ENCODE measurements around the gene IFITM1. TPM values are rescaled to one million over a fixed set of nuclear protein-coding genes. Genes with fewer than 3 reads are reported as not detected.

Gene IFITM1
- total and polyA plus RNA-seq, 2 of the 8 experiments (the other 6 are each of a cell fraction or from before 2014, with no cell fraction given), result 394 to 1,464 TPM

GRCh38 chr11:355581-356458, 42.0 kb downstream of the IFITM1 start:
- H3K4me2 ChIP-seq (ENCODE audit: insufficient read depth in 1 of 2, low read depth in 2 of 2, low read length in 2 of 2), result peak overlapping the region; percentile 65 to 71
- FAIRE-seq, result no peak
- peak overlapping the region; percentile 97 for H4K8ac ChIP-seq (ENCODE audit: extremely low read depth, insufficient read depth, low read length)
- peaks cover 0 to 6% of the 10 kb centered on the region in 2 experiments; a peak in 1 of 4 replicates for H3K79me2 ChIP-seq (ENCODE audit: control insufficient read depth in 1 of 2, insufficient read depth in 2 of 2, low read length in 2 of 2)
- peak overlapping the region; percentile 99 for H2BK12ac ChIP-seq (ENCODE audit: low read depth, low read length)
- H3K18ac ChIP-seq (ENCODE audit: extremely low read depth, low read length), result peak overlapping the region; percentile 98
- peak overlapping the region in 3 of 4 experiments; percentile 3 to 47 (median 22); a peak in 5 of 8 replicates for H3K4me3 ChIP-seq (ENCODE audit: extremely low read depth in 1 of 4, insufficient read depth in 2 of 4, low read depth in 3 of 4, low read length in 4 of 4)
- H3K27me3 ChIP-seq (replicated peaks in 1 of 4; ENCODE audit: control insufficient read depth in 3 of 4, extremely low read depth in 1 of 4, insufficient read depth in 3 of 4, low read length in 3 of 4), result no peaks in the 10 kb centered on the region; a peak in 1 of 7 replicates
- H2BK20ac ChIP-seq (ENCODE audit: low read length), result peak overlapping the region; percentile 98
- no peak overlapping the region for H3K23ac ChIP-seq (ENCODE audit: insufficient read length)
- H3K79me1 ChIP-seq (ENCODE audit: low read depth, low read length), result peaks cover 3% of the 10 kb centered on the region; the same call in 1 of the 2 replicates
- H2AFZ ChIP-seq (ENCODE audit: low read length), result no peak overlapping the region
- peaks cover 4 to 8% (median 6%) of the 10 kb centered on the region in 4 experiments for H3K4me1 ChIP-seq (replicated peaks in 1 of 4; ENCODE audit: control insufficient read depth in 3 of 4, insufficient read depth in 4 of 4, low read length in 3 of 4)
- peak overlapping the region; percentile 96 for H4K91ac ChIP-seq (replicated peaks; ENCODE audit: insufficient read length, low read length)
- peak overlapping the region; percentile 84 for H3K27ac ChIP-seq (ENCODE audit: low read depth, low read length)
- H2BK5ac ChIP-seq (ENCODE audit: low read depth, low read length), result peak overlapping the region; percentile 97
- H3K23me2 ChIP-seq (ENCODE audit: low read depth, low read length), result peaks cover 20% of the 10 kb centered on the region
- H3K4ac ChIP-seq (replicated peaks; ENCODE audit: insufficient read length, low read depth, low read length), result peak overlapping the region; percentile 100
- ChIA-PET CTCF (ENCODE audit: partially characterized antibody) (interaction anchor here (0.8 to 2.3 kb wide), 21 partner anchors 8 to 148 kb away, joined by 3 to 22 read pairs (median 4); partner anchors contain the start of gene RIC8A), POLR2A (ENCODE audit: partially characterized antibody) (interaction anchor here (0.6 to 3.4 kb wide), 24 partner anchors 8 to 149 kb away, joined by 3 to 24 read pairs (median 4); partner anchors contain the start of genes BET1L, IFITM2, PSMD13 and RIC8A)
- peak overlapping the region; percentile 14 to 62 (median 51); a peak in 6 of 7 replicates for H3K9ac ChIP-seq (replicated peaks in 1 of 4; ENCODE audit: extremely low read depth in 1 of 4, low read depth in 3 of 4, low read length in 3 of 4)
- peak; percentile 66 to 90 for DNase-seq (ENCODE audit: low read depth in 1 of 2, low spot score in 2 of 2)
- peak overlapping the region; percentile 85 for H2AK5ac ChIP-seq (ENCODE audit: low read depth, low read length)
- H4K5ac ChIP-seq (ENCODE audit: insufficient read length, low read depth, low read length), result peak overlapping the region; percentile 87
- H3K36me3 ChIP-seq (ENCODE audit: control insufficient read depth in 2 of 4, insufficient read depth in 4 of 4, low read length in 3 of 4), result peaks cover 0 to 13% (median 0%) of the 10 kb centered on the region in 4 experiments; a peak in 1 of 8 replicates
- peaks cover 7 to 24% of the 10 kb centered on the region in 2 experiments for H3K9me3 ChIP-seq (ENCODE audit: insufficient read depth in 2 of 2, low read depth in 1 of 2, low read length in 1 of 2)
- H4K20me1 ChIP-seq (replicated peaks in 1 of 2; ENCODE audit: control insufficient read depth in 1 of 2, insufficient read depth in 2 of 2, low read length in 2 of 2), result peaks cover 0 to 16% of the 10 kb centered on the region in 2 experiments
- H2BK120ac ChIP-seq (replicated peaks; ENCODE audit: low read depth, low read length), result peak overlapping the region; percentile 91
- peak overlapping the region; percentile 98; the same call in 1 of the 2 replicates for H2BK15ac ChIP-seq (ENCODE audit: low read length)
- H3K56ac ChIP-seq (replicated peaks; ENCODE audit: insufficient read length, low read depth, low read length), result peak overlapping the region; percentile 92
- no peak overlapping the region for H3K14ac ChIP-seq (ENCODE audit: insufficient read length)
- WGBS, 2 experiments (ENCODE audit: extremely low coverage in 1 of 2, insufficient coverage in 1 of 2, insufficient read length in 1 of 2, insufficient replicate concordance in 2 of 2, low coverage in 1 of 2, low lambda C conversion rate in 2 of 2, missing lambda C conversion rate in 1 of 2), result 16% methylated on average over 19 of the region's 76 CpGs; no CpG with 5 or more reads in 1 of the 2 experiments
- TF ChIP-seq NRF1 (IDR thresholded peaks at IDR 0.05; ENCODE audit: low read depth, low read length) (no peak), ATF2 (IDR thresholded peaks at IDR 0.05; ENCODE audit: low read length) (no peak), BCL11A (IDR thresholded peaks at IDR 0.05; ENCODE audit: low read depth in 2 of 2, low read length in 2 of 2) (no peak), TCF12 (IDR thresholded peaks at IDR 0.05; ENCODE audit: low read depth, low read length) (no peak), SIX5 (IDR thresholded peaks at IDR 0.05; ENCODE audit: low read depth, low read length) (no peak), BRCA1 (IDR thresholded peaks at IDR 0.05; ENCODE audit: low read depth, low read length) (no peak)
- TF ChIP-seq, protein P1, sequence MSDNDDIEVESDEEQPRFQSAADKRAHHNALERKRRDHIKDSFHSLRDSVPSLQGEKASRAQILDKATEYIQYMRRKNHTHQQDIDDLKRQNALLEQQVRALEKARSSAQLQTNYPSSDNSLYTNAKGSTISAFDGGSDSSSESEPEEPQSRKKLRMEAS (IDR thresholded peaks at IDR 0.05), result peak; percentile 75
